Measurements from ENCODE around the gene SIN3A. TPM values are rescaled to one million over a fixed set of nuclear protein-coding genes. Genes with fewer than 3 reads are reported as not detected.
"Not testable (repeated sequence)": the region's sequence is repeated elsewhere in the genome, so short reads cannot be mapped to it uniquely, and the experiment has no call there.

SIN3A gene
- total RNA-seq, 1 donor from 2014 or later, result 51.6 TPM

GRCh38 chr15:75452865-75453702, 1.6 kb upstream of the SIN3A start:
- Histone ChIP-seq H3K36me3 (no peaks in the 10 kb centered on the region), H3K4me1 (peaks cover 26% of the 10 kb centered on the region), H3K9me3 (no peaks in the 10 kb centered on the region), H3K4me3 (peak overlapping the region; percentile 96), H3K27ac (peak overlapping the region; percentile 94), H3K27me3 (ENCODE audit: low read depth) (no peaks in the 10 kb centered on the region)
- ATAC-seq (no peak), DNase-seq (peak; percentile 65)
- TF ChIP-seq CTCF (IDR thresholded peaks at IDR 0.05), result no peak
- intact Hi-C loops (cut with DNase I), result no loop called here

GRCh38 chr15:75452364-75452864, 924 bp upstream of the SIN3A start:
- peaks cover 2% of the 10 kb centered on the region for H3K36me3 ChIP-seq
- H3K27me3 ChIP-seq (ENCODE audit: low read depth), result no peaks in the 10 kb centered on the region
- no peaks in the 10 kb centered on the region for H3K9me3 ChIP-seq
- peak overlapping the region; percentile 94 for H3K27ac ChIP-seq
- peak; percentile 88 for DNase-seq
- H3K4me3 ChIP-seq, result peak overlapping the region; percentile 96
- intact Hi-C loops (cut with DNase I), result no loop called here
- H3K4me1 ChIP-seq, result peaks cover 26% of the 10 kb centered on the region
- ATAC-seq, result peak; percentile 13 to 38
- no peak for TF ChIP-seq CTCF (IDR thresholded peaks at IDR 0.05)

GRCh38 chr15:75451202-75451673, 252 bp downstream of the SIN3A start:
- Histone ChIP-seq H3K36me3 (peaks cover 7% of the 10 kb centered on the region), H3K9me3 (no peaks in the 10 kb centered on the region), H3K4me1 (peaks cover 19% of the 10 kb centered on the region), H3K27ac (peak overlapping the region; percentile 94), H3K27me3 (ENCODE audit: low read depth) (no peaks in the 10 kb centered on the region), H3K4me3 (peak overlapping the region; percentile 96)
- intact Hi-C loops (cut with DNase I), result no loop called here
- DNase-seq (no peak), ATAC-seq (no peak)
- TF ChIP-seq CTCF (IDR thresholded peaks at IDR 0.05), result no peak

- intact Hi-C loops (cut with DNase I), result no loop called here
- ATAC-seq (peak; percentile 65 to 70), DNase-seq (peak; percentile 98)
- TF ChIP-seq CTCF (IDR thresholded peaks at IDR 0.05), result no peak
- Histone ChIP-seq H3K27ac (peak overlapping the region; percentile 94), H3K9me3 (no peaks in the 10 kb centered on the region), H3K36me3 (peaks cover 11% of the 10 kb centered on the region), H3K4me1 (peaks cover 19% of the 10 kb centered on the region), H3K4me3 (peak overlapping the region; percentile 96), H3K27me3 (ENCODE audit: low read depth) (no peaks in the 10 kb centered on the region)
Observed at GRCh38 chr15:75450307-75451201, 936 bp downstream of the SIN3A start.

- TF ChIP-seq CTCF (IDR thresholded peaks at IDR 0.05), result no peak
- intact Hi-C loops (cut with DNase I), result no loop called here
- Histone ChIP-seq H3K4me3 (peak overlapping the region; percentile 96), H3K36me3 (peaks cover 11% of the 10 kb centered on the region), H3K27ac (peak overlapping the region; percentile 94), H3K9me3 (no peaks in the 10 kb centered on the region), H3K27me3 (ENCODE audit: low read depth) (no peaks in the 10 kb centered on the region), H3K4me1 (peaks cover 19% of the 10 kb centered on the region)
- ATAC-seq (no peak), DNase-seq (no peak)
Observed at GRCh38 chr15:75449585-75450306, 1.7 kb downstream of the SIN3A start.

- H3K4me3 ChIP-seq; H3K27me3 ChIP-seq (ENCODE audit: low read depth); intact Hi-C loops (cut with DNase I); H3K27ac ChIP-seq; H3K9me3 ChIP-seq; ATAC-seq: not testable (repeated sequence)
- Histone ChIP-seq H3K4me1 (peaks cover 25% of the 10 kb centered on the region), H3K36me3 (peaks cover 20% of the 10 kb centered on the region)
- peak; percentile 72 for DNase-seq
Observed at GRCh38 chr15:75448171-75448570, 3.3 kb downstream of the SIN3A start.

All from lower lobe of right lung (tissue), 2 donors.